ENCODE data around the gene CSAG1. TPM values are rescaled to one million over a fixed set of nuclear protein-coding genes. Genes with fewer than 3 reads are reported as not detected.
"Not testable (repeated sequence)": the region's sequence is repeated elsewhere in the genome, so short reads cannot be mapped to it uniquely, and the experiment has no call there.

Gene CSAG1, protein sequence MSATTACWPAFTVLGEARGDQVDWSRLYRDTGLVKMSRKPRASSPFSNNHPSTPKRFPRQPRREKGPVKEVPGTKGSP
- not detected in 2 replicates for total RNA-seq (2022)
- not detected for Bru-seq, nascent RNA
- BruChase-seq, experiment 1, labeled RNA remaining after a 2-hour chase: not detected
- BruChase-seq, experiment 2, labeled RNA remaining after a 6-hour chase: not detected
- long read RNA-seq: 0 reads

DNA sequence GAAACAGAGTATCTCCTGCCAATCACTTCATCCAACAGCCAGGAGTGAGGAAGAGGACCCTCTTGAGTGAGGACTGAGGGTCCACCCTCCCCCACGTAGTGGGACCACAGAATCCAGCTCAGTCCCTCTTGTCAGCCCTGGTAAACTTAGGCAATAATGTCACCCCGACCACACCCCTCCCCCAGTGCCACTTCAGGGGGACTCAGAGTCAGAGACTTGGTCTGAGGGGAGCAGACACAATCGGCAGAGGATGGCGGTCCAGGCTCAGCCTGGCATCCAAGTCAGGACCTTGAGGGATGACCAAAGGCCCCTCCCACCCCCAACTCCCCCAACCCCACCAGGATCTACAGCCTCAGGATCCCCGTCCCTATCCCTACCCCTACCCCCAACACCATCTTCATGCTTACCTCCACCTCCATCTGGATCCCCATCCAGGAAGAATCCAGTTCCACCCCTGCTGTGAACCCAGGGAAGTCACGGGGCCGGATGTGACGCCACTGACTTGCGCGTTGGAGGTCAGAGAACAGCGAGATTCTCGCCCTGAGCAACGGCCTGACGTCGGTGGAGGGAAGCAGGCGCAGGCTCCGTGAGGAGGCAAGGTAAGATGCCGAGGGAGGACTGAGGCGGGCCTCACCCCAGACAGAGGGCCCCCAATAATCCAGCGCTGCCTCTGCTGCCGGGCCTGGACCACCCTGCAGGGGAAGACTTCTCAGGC, at the start of gene CSAG1, which contains the start of gene MAGEA12:
Gene CSAG1 (minus strand): TSS at position 461 of the 715 bp plus-strand sequence. CDS start 1,261 bp downstream, outside the sequence.
Gene MAGEA12 (plus strand): TSS at position 497 of the 715 bp plus-strand sequence. CDS start 2,405 bp downstream, outside the sequence.
- Histone ChIP-seq H3K9me3 (no peaks in the 10 kb centered on the region), H3K36me3 (ENCODE audit: control insufficient read depth, insufficient read depth, low read length) (no peaks in the 10 kb centered on the region), H3K4me3 (ENCODE audit: low read depth, low read length) (no peak within 1 kb of the TSS), H3K4me1 (no peaks in the 10 kb centered on the region), H3K27me3 (replicated peaks; ENCODE audit: control insufficient read depth, insufficient read depth, low read length) (no peaks in the 10 kb centered on the region)
- no peaks in the 10 kb centered on the region for H3K36me3 Mint-ChIP-seq (ENCODE audit: insufficient read depth, unreplicated experiment)
- no peaks in the 10 kb centered on the region for H3K4me1 Mint-ChIP-seq (ENCODE audit: low read depth, unreplicated experiment)
- ChIA-PET POLR2A (no interaction called here), CTCF (interaction anchor here (0.5 kb wide), 1 partner anchor 88 kb away, joined by 3 read pairs; no protein-coding TSS in a partner anchor)
- H3K27me3 Mint-ChIP-seq (ENCODE audit: insufficient read depth, unreplicated experiment): peaks cover 5% of the 10 kb centered on the region
- TF ChIP-seq, protein P1, sequence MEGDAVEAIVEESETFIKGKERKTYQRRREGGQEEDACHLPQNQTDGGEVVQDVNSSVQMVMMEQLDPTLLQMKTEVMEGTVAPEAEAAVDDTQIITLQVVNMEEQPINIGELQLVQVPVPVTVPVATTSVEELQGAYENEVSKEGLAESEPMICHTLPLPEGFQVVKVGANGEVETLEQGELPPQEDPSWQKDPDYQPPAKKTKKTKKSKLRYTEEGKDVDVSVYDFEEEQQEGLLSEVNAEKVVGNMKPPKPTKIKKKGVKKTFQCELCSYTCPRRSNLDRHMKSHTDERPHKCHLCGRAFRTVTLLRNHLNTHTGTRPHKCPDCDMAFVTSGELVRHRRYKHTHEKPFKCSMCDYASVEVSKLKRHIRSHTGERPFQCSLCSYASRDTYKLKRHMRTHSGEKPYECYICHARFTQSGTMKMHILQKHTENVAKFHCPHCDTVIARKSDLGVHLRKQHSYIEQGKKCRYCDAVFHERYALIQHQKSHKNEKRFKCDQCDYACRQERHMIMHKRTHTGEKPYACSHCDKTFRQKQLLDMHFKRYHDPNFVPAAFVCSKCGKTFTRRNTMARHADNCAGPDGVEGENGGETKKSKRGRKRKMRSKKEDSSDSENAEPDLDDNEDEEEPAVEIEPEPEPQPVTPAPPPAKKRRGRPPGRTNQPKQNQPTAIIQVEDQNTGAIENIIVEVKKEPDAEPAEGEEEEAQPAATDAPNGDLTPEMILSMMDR (IDR thresholded peaks at IDR 0.05; ENCODE audit: insufficient read depth in 1 of 2, low read depth in 1 of 2, low read length in 1 of 2, severe bottlenecking in 1 of 2, unreplicated experiment in 1 of 2): no peak
- no peaks in the 10 kb centered on the region for H3K9me3 Mint-ChIP-seq (ENCODE audit: unreplicated experiment)
- H3K4me3 Mint-ChIP-seq (ENCODE audit: unreplicated experiment): no peak within 1 kb of the TSS
- BruUV-seq (replicated peaks): no TSS peak
- intact Hi-C loops (cut with micrococcal nuclease; ENCODE audit: unreplicated experiment): no loop called here
- no peak for DNase-seq
- H3K27ac Mint-ChIP-seq (ENCODE audit: unreplicated experiment): no peak within 1 kb of the TSS

DNA sequence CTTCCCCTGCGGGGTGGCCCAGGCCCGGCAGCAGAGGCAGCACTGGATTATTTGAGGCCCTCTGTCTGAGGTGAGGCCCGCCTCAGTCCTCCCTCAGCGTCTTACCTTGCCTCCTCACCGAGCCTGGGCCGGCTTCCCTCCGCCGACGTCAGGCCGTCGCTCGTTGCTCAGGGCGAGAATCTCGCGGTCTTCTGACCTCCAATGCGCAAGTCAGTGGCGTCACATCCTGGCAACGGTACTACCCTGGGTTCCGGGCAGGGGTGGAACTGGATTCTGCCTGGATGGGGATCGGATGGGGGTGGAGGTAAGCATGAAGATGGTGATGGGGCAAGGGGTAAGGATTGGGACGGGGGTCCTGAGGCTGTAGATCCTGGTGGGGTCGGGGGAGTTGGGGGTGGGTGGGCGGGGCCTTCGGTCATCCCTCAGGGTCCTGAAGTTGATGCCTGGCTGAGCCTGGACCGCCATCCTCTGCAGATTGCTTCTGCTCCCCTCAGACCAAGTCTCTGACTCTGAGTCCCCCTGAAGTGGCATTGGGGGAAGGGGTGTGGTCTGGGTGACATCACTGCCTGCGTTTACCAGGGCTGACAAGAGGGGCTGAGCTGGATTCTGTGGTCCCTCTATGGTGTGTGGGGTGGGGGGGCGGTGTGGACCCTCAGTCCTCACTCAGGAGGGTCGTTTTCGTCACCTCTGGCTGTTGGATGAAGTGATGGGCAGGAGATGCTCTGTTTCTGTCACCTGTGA, 36.2 kb upstream of the CSAG1 start, which contains the start of gene MAGEA6:
Gene MAGEA6 (minus strand): TSS at position 141 of the 741 bp plus-strand sequence. CDS start 2,039 bp downstream, outside the sequence.
- DNase-seq; H3K4me3 Mint-ChIP-seq (ENCODE audit: unreplicated experiment); BruUV-seq (replicated peaks); H3K9me3 Mint-ChIP-seq (ENCODE audit: unreplicated experiment); intact Hi-C loops (cut with micrococcal nuclease; ENCODE audit: unreplicated experiment); CTCF ChIA-PET; H3K4me3 ChIP-seq (ENCODE audit: low read depth, low read length); H3K4me1 ChIP-seq; H3K27me3 ChIP-seq (replicated peaks; ENCODE audit: control insufficient read depth, insufficient read depth, low read length); H3K9me3 ChIP-seq; H3K36me3 Mint-ChIP-seq (ENCODE audit: insufficient read depth, unreplicated experiment); H3K27ac Mint-ChIP-seq (ENCODE audit: unreplicated experiment); H3K4me1 Mint-ChIP-seq (ENCODE audit: low read depth, unreplicated experiment); H3K27me3 Mint-ChIP-seq (ENCODE audit: insufficient read depth, unreplicated experiment); POLR2A ChIA-PET; H3K36me3 ChIP-seq (ENCODE audit: control insufficient read depth, insufficient read depth, low read length): not testable (repeated sequence)

DNA sequence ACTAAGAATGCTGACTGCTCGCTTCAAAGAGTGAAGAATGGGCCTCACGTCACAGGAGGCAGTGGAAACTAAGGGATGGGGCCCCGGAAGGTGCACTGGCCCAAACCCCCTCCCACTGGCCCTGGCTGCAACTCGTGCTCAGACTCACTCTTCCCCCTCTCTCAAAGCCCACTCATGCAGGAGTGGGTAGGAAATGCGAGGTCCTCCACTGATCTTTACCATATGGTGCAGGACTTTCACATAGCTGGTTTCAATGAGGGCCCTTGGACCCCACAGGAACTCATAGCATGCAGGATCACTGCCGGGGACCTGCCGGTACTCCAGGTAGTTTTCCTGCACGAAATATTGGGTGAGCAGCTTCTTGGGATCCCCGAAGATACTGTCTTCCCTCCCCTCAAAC, 33.0 kb upstream of the CSAG1 start:
- H3K27me3 Mint-ChIP-seq (ENCODE audit: insufficient read depth, unreplicated experiment); CTCF ChIA-PET; H3K4me3 ChIP-seq (ENCODE audit: low read depth, low read length); H3K27me3 ChIP-seq (replicated peaks; ENCODE audit: control insufficient read depth, insufficient read depth, low read length); H3K9me3 Mint-ChIP-seq (ENCODE audit: unreplicated experiment); H3K4me3 Mint-ChIP-seq (ENCODE audit: unreplicated experiment); H3K36me3 ChIP-seq (ENCODE audit: control insufficient read depth, insufficient read depth, low read length); H3K36me3 Mint-ChIP-seq (ENCODE audit: insufficient read depth, unreplicated experiment); H3K27ac Mint-ChIP-seq (ENCODE audit: unreplicated experiment); BruUV-seq (replicated peaks); H3K9me3 ChIP-seq; POLR2A ChIA-PET; DNase-seq; intact Hi-C loops (cut with micrococcal nuclease; ENCODE audit: unreplicated experiment); H3K4me1 ChIP-seq; H3K4me1 Mint-ChIP-seq (ENCODE audit: low read depth, unreplicated experiment): not testable (repeated sequence)

DNA sequence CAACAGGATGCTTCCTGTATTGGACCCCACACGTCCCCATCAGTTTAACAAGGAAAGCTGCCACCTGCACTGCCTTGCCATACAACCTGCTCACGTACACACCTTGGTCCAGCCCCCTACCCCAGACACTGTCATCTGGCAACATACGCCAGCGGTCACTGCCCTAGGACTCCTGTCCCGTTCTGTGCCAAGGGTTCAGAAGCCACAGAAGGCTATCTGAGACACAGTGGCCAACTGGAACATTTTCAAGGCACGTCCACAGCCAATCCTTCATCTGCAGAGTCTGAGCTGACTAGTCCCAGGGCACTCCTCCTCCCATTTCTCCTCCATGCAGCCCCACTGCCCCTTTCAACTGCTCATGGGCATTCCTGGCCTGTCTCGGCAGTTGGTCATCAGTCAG, 28.1 kb upstream of the CSAG1 start:
- H3K27me3 Mint-ChIP-seq (ENCODE audit: insufficient read depth, unreplicated experiment); H3K4me1 ChIP-seq; H3K27me3 ChIP-seq (replicated peaks; ENCODE audit: control insufficient read depth, insufficient read depth, low read length); intact Hi-C loops (cut with micrococcal nuclease; ENCODE audit: unreplicated experiment); H3K36me3 ChIP-seq (ENCODE audit: control insufficient read depth, insufficient read depth, low read length); H3K4me1 Mint-ChIP-seq (ENCODE audit: low read depth, unreplicated experiment); H3K36me3 Mint-ChIP-seq (ENCODE audit: insufficient read depth, unreplicated experiment); POLR2A ChIA-PET; H3K9me3 Mint-ChIP-seq (ENCODE audit: unreplicated experiment); DNase-seq; H3K9me3 ChIP-seq; H3K27ac Mint-ChIP-seq (ENCODE audit: unreplicated experiment); CTCF ChIA-PET; H3K4me3 ChIP-seq (ENCODE audit: low read depth, low read length); H3K4me3 Mint-ChIP-seq (ENCODE audit: unreplicated experiment); BruUV-seq (replicated peaks): not testable (repeated sequence)

DNA sequence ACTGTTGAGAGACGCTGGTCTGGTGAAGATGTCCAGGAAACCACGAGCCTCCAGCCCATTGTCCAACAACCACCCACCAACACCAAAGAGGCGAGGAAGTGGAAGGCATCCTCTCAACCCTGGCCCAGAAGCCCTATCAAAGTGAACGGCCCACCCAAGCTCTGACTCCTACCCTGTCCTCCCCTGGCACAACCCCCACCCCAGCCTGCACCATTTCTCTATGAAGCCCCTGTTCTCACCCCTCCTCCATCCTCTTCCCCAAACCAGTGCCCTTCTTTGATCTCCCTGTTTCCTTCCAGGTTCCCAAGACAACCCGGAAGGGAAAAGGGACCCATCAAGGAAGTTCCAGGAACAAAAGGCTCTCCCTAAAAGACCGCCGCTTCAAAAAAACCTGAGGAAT, 26.0 kb upstream of the CSAG1 start:
- H3K9me3 Mint-ChIP-seq (ENCODE audit: unreplicated experiment); H3K27ac Mint-ChIP-seq (ENCODE audit: unreplicated experiment); H3K4me1 ChIP-seq; H3K9me3 ChIP-seq; intact Hi-C loops (cut with micrococcal nuclease; ENCODE audit: unreplicated experiment); H3K27me3 ChIP-seq (replicated peaks; ENCODE audit: control insufficient read depth, insufficient read depth, low read length); CTCF ChIA-PET; H3K4me3 ChIP-seq (ENCODE audit: low read depth, low read length); POLR2A ChIA-PET; BruUV-seq (replicated peaks); H3K36me3 Mint-ChIP-seq (ENCODE audit: insufficient read depth, unreplicated experiment); H3K4me1 Mint-ChIP-seq (ENCODE audit: low read depth, unreplicated experiment); H3K36me3 ChIP-seq (ENCODE audit: control insufficient read depth, insufficient read depth, low read length); H3K4me3 Mint-ChIP-seq (ENCODE audit: unreplicated experiment); DNase-seq; H3K27me3 Mint-ChIP-seq (ENCODE audit: insufficient read depth, unreplicated experiment): not testable (repeated sequence)

DNA sequence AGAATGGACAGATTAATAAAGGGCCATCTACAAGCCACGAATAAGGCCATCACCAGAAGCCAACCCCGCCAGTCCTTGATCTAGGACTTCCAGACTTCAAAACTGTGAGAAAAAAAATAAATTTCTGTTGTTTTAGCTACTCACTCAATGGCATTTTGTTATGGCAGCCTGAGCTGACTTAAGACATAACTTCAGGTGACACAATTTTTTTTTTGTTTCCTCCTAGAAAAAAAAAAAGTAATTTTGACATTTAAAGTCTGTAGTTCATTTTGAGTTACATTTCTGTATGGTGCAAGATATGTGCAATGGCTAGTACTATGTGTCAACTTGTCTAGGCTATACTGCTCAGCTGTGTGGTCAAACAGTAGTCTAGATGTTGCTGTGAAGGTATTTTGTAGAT, 25.4 kb upstream of the CSAG1 start, which contains the start of gene CSAG3:
Gene CSAG3 (plus strand): TSS at position 301 of the 400 bp plus-strand sequence.
- CTCF ChIA-PET; H3K36me3 ChIP-seq (ENCODE audit: control insufficient read depth, insufficient read depth, low read length); BruUV-seq (replicated peaks); H3K4me1 ChIP-seq; DNase-seq; H3K36me3 Mint-ChIP-seq (ENCODE audit: insufficient read depth, unreplicated experiment); H3K4me3 Mint-ChIP-seq (ENCODE audit: unreplicated experiment); H3K27ac Mint-ChIP-seq (ENCODE audit: unreplicated experiment); H3K9me3 ChIP-seq; H3K27me3 ChIP-seq (replicated peaks; ENCODE audit: control insufficient read depth, insufficient read depth, low read length); H3K4me3 ChIP-seq (ENCODE audit: low read depth, low read length); H3K27me3 Mint-ChIP-seq (ENCODE audit: insufficient read depth, unreplicated experiment); POLR2A ChIA-PET; intact Hi-C loops (cut with micrococcal nuclease; ENCODE audit: unreplicated experiment); H3K4me1 Mint-ChIP-seq (ENCODE audit: low read depth, unreplicated experiment); H3K9me3 Mint-ChIP-seq (ENCODE audit: unreplicated experiment): not testable (repeated sequence)
